Colon (tissue), 2 donors: ENCODE measurements around the gene SPATA46.
"Not testable (repeated sequence)": the region's sequence is repeated elsewhere in the genome, so short reads cannot be mapped to it uniquely, and the experiment has no call there.

ENCODE experiments used
- FAIRE-seq: peaks from 2 replicates; lab custom pipeline; 2012; peaks lifted over from hg19 to GRCh38; lab: Jason Lieb, UNC
- donor health status: control.
- donor health status: control.

SPATA46 gene, protein sequence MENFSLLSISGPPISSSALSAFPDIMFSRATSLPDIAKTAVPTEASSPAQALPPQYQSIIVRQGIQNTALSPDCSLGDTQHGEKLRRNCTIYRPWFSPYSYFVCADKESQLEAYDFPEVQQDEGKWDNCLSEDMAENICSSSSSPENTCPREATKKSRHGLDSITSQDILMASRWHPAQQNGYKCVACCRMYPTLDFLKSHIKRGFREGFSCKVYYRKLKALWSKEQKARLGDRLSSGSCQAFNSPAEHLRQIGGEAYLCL

DNA sequence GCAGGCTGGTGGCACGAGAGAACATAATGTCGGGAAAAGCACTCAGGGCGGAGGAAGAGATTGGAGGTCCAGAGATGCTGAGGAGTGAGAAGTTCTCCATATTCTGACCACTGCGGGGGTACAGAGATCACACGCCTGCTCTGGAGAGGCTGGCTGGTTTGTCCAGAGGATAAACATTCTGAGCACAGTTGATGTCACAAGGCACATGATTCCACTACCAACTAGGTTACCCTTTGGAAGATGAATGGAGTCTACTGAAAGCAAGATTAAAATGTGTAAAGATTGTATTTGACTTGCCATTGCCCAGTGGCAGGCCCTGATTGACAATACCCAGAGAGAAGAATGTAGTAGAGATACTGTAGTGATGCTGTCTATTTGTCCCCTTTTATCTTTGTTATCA lies at the start of gene SPATA46:
Gene SPATA46 (minus strand): TSS at position 164 of the 400 bp plus-strand sequence. CDS start 64 bp downstream, at position 100.
- no peak for FAIRE-seq

DNA sequence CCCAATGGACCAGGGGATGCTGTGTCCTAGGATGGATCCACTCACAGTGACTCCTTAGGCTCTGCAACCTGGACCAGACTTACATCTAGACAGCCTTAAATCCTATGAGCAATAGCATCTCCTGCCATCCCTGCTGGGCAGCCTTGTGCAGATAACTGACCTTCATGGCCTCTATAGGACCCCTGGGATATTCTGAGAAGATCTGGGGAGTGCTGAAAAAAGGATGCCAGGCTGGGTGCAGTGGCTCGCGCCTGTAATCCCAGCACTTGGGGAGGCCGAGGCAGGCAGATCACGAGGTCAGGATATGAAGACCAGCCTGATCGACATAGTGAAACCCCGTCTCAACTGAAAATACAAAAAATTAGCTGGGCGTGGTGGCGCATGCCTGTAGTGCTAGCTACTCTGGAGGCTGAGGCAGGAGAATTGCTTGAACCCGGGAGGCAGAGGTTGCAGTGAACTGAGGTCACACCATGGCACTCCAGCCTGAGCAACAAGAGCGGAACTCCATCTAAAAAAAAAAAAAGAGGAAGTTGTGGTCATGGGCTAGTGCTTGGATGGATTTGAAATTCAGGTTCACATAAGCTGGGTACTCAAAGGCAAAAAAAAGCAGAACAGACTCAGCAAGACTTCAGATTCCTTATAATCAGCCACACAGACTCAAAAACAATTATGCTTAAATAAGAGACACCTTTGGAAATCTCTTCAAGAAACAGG lies 46.2 kb upstream of the SPATA46 start:
- FAIRE-seq = no peak

DNA sequence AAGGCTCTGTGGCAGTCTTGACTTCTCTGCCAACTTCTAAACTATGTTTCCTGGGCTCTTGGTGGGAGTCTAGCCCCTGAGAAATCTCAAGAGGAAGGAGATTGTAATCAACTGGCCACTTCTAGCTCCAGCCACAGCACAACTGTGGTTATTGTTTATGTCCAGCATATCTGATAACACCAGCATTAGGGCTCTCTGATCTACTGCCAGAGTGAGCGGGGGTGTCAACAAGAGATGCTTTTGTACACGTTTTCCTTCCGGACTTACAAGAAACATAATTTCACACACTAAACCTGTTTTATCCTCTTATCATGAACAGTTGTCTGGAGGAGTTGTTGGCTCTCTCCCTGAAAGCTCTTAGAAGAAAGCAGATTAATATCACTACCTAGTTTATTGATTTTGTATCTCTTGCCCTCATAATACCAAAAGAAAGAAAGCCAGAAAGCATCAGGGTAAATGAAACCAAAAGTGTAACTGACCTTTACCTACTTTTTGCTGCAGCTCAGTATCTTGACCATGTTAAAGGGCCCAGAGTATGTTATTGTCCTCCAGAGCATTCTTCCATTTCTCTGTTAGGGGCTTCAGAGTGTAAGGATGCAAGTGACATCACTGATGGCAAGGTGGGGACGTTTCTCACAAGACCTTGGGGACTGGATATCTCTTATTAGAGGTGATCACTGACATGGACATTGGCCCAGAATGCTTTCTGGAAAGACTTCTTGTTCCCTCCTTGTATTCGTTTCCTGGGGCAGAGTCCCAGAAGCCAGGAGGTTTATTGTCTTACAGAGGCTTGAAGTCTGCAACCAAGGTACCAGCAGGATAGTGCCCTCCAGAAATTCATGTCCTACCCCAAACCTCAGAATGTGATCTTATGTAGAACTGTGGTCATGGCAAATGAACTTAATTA lies 44.9 kb upstream of the SPATA46 start:
- no peak for FAIRE-seq

DNA sequence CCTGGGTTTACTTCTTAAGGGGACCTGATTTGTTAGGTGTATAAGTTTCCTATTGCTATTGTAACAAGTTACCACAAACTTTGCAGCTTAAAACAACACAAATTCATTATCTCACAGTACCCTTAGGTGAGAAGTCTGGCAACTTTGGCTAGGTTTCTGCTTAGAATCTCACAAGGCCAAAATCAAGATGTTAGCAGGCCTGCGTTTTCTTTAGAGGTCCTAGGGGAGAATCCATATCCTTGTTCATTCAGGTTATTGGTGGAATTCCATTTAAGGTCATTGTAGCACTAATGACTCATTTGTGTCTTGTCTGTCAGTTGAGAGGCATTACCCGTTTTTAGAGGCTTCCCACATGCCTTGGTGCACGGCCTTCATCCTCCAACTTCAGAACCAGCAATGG lies 43.5 kb upstream of the SPATA46 start:
- FAIRE-seq = no peak

DNA sequence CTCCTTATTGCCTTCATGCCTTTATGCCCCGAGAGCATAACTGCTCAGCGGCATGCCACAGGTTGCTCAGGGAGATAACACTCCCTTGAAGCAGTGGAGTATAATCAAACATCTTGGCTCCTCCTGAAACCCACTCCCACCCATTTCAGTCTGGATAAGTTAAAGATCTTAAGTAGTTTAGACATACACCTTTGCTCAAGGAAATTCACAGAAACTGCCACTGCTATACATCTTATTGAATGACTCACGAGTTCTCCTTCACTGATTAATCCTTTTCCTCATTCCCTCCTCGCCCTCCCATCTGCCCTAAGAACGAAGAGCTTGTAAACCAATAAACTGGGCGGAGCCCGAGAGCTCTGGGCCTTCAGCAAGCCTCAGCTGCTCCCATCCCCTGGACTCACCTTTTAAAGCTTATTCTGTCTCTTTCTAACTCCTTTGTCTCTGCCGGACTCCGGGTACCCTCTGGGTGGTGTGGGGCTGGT lies 42.8 kb upstream of the SPATA46 start:
- not testable (repeated sequence) for FAIRE-seq

DNA sequence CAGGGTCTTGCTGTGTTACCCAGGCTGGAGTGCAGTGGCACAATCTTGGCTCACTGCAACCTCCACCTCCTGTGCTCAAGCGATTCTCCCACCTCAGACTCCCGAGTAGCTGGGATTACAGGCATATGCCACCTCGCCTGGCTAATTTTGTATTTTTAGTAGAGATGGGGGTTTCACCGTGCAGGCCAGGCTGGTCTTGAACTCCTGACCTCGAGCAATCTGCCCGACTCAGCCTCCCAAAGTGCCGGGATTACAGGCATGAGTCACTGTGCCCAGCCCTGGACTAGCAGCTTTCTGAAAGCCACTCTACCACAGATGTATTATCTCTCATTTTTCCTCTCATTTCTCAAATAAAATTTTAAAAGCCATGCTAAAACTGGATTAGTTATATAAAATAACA lies 41.9 kb upstream of the SPATA46 start:
- FAIRE-seq = not testable (repeated sequence)

DNA sequence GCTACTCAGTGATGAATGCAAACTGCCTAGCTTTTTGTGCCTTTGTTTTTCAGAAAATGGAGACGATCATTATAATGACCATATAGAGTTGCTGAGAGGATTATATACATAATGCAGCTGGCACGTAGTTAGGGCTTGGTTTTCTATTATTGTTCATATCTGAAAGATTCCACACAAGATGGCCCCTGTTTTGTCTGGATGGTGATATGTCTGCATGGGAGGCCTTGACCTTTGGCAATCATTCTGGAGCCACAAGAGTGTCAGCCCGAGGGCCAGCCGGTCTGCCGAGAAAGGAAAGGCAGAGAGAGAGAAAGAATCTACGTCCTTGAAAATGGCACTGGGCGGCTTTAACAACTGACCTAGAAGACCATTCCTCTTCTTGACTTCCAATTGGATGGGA lies 41.0 kb upstream of the SPATA46 start:
- FAIRE-seq = no peak

DNA sequence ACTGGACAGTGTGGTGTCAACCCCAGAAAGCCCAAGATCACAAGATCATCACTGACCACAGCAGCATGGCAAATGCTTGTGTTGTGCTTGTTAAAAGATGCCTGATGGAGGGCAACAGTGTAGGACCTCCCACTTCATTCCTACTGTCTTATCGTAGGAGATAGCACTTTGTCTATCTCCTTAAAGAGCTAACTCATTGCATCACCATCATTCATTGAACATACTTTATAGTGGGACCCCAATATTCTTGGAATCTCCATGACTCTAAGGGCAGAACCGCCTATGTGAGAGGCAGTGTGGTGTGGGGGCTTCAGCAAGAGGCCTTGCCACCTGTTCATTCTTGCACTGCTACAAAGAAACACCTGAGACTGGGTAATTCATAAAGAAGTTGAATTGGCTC lies 40.3 kb upstream of the SPATA46 start:
- FAIRE-seq = no peak

DNA sequence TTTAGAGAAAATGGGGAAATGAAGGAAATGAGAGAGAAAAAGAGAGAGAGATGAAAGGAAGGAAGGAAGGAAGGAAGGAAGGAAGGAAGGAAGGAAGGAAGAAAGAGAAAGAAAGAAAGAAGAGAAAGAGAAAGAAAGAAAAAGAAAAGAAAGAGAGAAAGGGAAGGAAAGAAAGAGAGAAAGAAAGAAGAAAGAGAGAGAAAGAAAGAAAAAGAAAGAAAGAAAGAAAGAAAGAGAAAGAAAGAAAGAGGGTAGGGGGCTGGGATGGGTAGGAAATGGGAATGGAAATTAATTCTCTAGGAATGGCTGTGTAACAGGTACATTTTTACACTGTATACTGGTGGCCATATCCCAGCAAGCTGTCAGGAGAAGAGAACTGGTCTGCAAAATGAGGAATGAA lies 39.6 kb upstream of the SPATA46 start:
- FAIRE-seq = no peak

DNA sequence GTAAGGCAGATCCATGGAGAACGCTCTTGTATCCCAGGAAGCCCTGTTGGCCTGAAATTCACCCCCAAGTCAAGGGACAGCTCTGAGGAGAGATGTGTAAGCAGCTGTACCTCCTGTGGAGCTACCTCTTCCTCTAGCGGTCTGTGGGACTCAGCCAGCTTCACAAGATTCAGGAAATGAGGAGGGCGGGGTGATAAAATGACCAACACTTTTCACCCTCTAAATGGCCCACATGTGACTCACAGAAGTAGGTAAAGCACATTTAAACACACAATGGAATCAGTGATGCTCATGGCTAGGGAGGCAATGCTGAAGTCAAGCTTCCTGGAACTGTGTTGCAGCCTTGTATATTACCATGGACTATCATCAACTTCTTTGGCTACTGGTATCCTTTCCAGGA lies 35.3 kb upstream of the SPATA46 start, which contains the start of gene SH2D1B:
Gene SH2D1B (minus strand): TSS at position 135 of the 400 bp plus-strand sequence. CDS start 120 bp downstream, at position 15.
- no peak for FAIRE-seq

DNA sequence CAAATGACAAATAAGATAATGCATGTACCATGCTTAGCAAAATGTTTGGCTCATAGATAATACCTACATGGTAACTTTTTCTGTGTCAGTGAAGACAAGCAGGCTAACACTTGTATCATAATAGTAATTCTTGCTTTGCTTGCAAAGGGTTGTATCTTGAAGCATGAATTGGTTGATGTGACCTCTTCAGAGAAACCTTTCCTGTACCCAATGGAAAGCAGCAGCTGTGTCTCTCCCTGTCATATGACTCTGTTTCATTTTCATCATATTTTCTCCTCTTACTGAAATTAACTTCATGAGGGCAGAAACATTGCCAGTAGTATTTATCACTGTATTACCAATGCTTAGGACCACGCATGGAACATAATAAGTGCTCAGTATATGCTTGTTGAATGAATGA lies 30.9 kb upstream of the SPATA46 start:
- no peak for FAIRE-seq

DNA sequence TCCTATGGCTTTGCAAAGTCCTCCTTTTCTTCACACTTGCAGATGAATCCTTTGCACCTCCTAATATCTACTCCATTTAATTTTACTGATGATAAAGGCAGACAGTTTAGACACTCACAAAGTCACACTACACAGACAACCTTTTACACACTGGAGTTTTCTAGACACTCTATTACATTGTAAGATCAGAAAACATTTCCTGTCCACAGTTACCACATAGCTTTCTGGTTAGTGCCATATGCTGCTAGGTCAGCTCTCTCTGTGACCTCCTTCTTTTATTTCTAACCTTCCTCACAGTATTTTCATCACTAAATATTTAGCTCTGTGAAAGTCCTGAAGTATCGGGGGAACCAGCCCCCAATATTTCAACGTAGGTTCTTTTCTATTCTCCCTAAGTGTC lies 30.2 kb upstream of the SPATA46 start:
- no peak for FAIRE-seq

DNA sequence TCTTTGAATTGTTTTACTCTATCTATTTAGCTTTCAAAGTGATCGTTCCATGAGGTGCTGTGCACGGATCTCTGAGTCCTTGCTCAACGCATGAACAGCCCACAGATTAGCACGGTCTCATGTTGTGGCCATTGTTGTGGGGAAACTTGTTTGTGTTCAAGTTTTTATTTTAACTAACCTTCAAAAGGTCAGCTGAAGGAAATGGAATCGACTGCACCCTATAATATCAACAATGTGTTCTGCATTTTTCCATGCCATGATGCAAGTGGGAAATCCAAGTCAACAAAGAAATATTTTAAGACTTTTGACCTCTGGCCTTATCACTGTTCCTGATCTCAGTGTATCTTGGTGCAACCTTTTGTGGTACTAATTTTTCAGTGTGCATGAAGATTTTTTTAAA lies 29.1 kb upstream of the SPATA46 start:
- no peak for FAIRE-seq

DNA sequence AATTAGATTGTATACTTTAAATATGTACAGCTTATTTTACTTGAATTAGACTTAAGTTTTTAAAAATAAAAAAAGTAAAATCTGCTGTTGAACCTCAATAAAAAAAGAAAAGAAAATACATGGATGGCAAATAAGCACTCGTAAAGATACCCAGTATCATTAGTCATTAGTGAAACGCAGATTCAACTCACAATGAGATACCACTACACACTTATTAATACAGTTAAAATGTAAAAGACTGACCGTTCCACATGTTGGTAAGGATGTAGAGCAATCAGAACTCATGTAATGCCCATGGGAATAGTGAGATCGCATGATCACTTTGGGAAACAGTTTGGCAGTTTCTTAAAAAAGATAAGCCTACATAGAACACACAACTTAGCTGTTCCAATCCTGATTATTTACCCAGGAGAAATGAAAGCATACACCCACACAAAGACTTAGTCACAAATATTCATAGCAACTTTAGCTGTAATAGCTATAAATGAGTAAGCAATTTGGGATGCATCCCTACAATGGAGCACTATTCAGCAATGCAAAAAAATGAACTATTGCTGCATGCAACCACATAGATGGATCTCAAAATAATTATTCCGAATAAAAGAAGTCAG lies 28.0 kb upstream of the SPATA46 start:
- no peak for FAIRE-seq

DNA sequence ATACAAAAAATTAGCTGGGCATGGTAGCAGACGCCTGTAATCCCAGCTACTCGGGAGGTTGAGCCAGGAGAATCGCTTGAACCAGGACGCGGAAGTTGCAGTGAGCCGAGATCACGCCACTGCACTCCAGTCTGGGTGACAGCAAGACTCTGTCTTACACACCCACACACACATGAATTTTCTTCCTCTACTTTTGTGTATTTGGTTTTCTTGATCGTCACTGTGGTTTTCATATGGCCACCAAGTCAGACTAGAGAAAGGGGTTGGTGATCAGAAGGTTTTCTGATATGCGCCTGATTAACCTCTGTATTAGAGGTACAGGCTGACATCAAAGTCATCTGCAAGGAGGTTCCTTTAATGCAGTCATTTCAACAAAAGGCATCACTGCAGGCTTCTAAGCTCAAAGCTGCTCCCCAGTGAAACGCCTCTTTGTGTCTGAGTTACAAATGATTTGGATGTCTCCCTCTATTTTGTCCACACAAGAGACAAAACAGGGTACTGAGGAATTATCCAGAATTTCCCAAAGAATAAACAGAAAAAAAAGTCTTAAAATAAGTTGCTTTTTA lies 24.2 kb upstream of the SPATA46 start:
- no peak for FAIRE-seq

DNA sequence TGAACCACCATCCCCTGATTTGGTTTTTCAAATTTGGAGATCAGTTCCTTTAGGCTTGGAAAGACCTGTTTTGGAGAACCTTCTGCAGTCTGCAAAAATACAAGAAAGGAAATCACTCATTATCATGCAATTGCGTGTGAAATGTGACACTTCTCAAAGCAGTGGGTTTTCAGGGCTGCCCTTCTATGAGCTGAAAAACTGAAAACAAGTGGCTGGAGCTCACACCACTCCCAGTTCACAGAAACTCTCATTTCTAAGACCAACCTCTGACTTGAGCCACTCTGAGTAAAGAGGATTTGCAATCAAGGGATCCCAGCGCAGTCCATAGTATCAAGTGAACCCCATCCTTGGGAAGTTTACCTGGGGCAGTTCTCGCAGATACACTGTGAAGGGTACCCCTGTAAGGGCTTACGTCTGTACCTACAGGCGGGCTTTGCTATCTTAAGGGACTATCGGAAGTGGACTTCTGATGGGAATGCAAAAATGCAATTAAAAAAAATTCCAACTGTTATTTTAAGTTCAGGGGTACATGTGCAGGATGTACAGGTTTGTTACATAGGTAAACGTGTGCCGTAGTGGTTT lies 22.4 kb upstream of the SPATA46 start:
- no peak for FAIRE-seq

DNA sequence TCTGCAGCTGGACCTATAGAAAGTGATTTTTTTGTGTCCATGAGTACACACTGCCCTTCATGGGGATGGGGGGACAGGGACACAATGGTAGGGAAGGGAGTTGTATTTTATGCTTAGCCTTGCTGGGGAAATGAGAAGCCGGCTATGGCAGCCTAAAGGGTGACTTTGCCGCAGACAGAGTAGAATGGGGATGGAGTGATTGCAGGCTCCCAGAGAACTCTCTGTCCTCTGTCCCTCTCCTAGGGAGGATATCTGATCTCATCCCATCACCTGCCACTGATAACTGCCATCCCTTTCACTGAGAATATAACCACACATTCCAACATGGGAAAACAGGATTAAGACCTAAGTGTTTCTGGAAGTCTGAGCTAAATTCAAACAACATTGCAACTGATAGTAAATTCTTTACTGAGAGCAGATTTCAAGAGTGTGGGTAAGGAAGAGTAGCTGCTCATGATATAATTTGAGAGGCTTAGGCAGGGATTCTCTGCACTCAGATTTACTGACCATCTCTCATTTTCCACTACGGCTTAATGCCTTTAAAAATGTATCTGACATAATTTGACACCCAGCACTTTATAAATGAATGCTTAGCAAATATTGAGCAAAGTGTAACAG lies 21.4 kb upstream of the SPATA46 start:
- FAIRE-seq = no peak

DNA sequence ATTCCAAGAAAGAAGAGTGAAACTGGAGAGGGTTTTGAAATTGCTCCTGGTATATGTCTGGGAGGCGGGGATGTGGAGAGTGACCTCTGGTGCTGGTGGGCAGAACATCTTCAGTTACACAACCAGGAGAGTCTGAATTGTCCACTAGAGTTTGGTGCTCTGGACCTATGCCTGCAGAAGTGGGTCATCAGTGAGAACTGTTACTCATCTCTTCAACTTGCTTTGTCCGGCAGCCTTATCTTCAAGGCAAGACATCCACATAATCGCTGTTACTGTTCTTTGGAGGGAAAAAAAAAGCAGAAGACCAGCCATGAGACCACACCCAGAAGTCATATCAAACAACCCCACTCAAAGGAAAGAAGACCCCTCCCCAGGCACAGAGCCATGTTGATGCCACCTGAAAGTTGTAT lies 20.4 kb upstream of the SPATA46 start:
- FAIRE-seq = no peak

DNA sequence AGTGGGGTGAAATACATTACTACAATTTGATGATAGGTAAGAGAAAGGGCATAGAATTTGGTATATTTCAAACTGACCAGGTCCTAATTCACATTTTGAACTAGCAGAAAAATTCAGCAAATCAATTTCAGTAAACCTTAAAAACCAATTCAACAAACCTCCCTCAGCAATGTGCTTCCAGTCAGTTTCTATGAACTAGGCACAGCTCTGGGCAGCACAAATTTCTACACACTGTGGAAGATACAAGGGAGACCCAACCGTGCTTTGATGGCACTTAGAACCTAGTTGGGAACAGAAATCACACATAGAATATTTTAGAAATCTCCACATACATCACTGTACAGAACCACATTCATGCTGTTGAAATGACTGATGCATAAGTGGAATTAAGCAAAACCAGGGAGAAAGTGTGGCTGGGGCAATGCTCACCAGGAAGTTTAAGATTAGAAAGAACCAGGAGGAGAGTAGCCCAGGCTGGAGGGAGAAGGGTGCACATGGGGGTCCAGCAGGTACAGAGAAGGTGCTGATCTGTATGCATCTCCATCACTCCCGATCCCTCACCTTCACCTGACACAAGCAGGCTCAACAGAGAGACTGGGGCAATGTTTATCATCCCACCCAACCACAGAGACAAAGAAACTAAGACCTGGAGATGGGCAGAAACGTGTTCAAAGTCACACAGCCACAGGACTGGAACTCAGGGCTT lies 19.7 kb upstream of the SPATA46 start:
- FAIRE-seq = no peak
